Measurements from ENCODE around the gene RAC3.

- TF ChIP-seq CTCF (IDR thresholded peaks at IDR 0.05) (no peak), POLR2A (IDR thresholded peaks at IDR 0.05) (no peak), POLR2AphosphoS5 (IDR thresholded peaks at IDR 0.05) (no peak), EP300 (IDR thresholded peaks at IDR 0.05) (no peak)
Observed at GRCh38 chr17:81995463-81996231, 35.8 kb upstream of the RAC3 start.

Measured in gastroesophageal sphincter (tissue), 3 donors.